ENCODE measurements around the gene RAD51B. TPM values are rescaled to one million over a fixed set of nuclear protein-coding genes. Genes with fewer than 3 reads are reported as not detected.

Gene RAD51B
- total and polyA plus RNA-seq, 9 of the 15 experiments (the other 6 are each of a cell fraction or from before 2014, with no cell fraction given): 8.5 to 17.3 (median 11.3) TPM

- Histone ChIP-seq H3K4me1 (replicated peaks in 1 of 2; ENCODE audit: control insufficient read depth in 2 of 2, insufficient read depth in 2 of 2, low read length in 2 of 2) (no peaks in the 10 kb centered on the region; a peak in 1 of 5 replicates), H3K36me3 (ENCODE audit: control insufficient read depth, insufficient read depth, low read length) (no peaks in the 10 kb centered on the region), H4K20me1 (replicated peaks; ENCODE audit: control insufficient read depth, insufficient read depth, low read length) (no peaks in the 10 kb centered on the region), H3K4me2 (ENCODE audit: insufficient read depth, low read length) (no peak overlapping the region), H3K9ac (ENCODE audit: insufficient read depth in 1 of 2, low read depth in 2 of 2, low read length in 2 of 2) (no peak overlapping the region), H3K27ac (ENCODE audit: extremely low read depth, low read depth, low read length) (no peak overlapping the region), H3K9me3 (replicated peaks; ENCODE audit: control insufficient read depth, insufficient read depth, low read depth, low read length) (no peaks in the 10 kb centered on the region), H3K79me2 (ENCODE audit: control insufficient read depth, insufficient read depth, low read length) (no peaks in the 10 kb centered on the region), H3K4me3 (no peak overlapping the region), H3K9me1 (ENCODE audit: control insufficient read depth, insufficient read depth, low read length) (no peaks in the 10 kb centered on the region), H3K27me3 (ENCODE audit: control insufficient read depth in 2 of 2, insufficient read depth in 2 of 2, low read length in 2 of 2) (no peaks in the 10 kb centered on the region), H2AFZ (ENCODE audit: low read depth, low read length) (no peak overlapping the region)
- ATAC-seq (no peak), DNase-seq (ENCODE audit: extremely low read depth in 1 of 4, low spot score in 3 of 4) (no peak), FAIRE-seq (no peak)
- intact Hi-C loops (cut with micrococcal nuclease) (no loop called here), in situ Hi-C loops (cut with MboI) (no loop called here)
- POLR2A ChIA-PET: no interaction called here
- 0% methylated on average over 1 of the region's 1 CpG for WGBS (ENCODE audit: insufficient coverage, low coverage, missing lambda C conversion rate)
- BruUV-seq (replicated peaks): no TSS peak
- CTCF ChIA-PET (ENCODE audit: low intra/inter-chr PET ratio): no interaction called here
- TF ChIP-seq ZSCAN29 (IDR thresholded peaks at IDR 0.05) (no peak), ZNF274 (IDR thresholded peaks at IDR 0.05; ENCODE audit: borderline replicate concordance, low read depth, low read length) (no peak), FOXO4 (CRISPR knock-in tag; IDR thresholded peaks at IDR 0.05) (no peak), THRAP3 (IDR thresholded peaks at IDR 0.05; ENCODE audit: borderline replicate concordance) (no peak), ARHGAP35 (IDR thresholded peaks at IDR 0.05; ENCODE audit: partially characterized antibody) (no peak), HNRNPLL (IDR thresholded peaks at IDR 0.05; ENCODE audit: low read depth, low read length, poor library complexity, severe bottlenecking) (no peak), GATA2 (CRISPR knock-in tag; IDR thresholded peaks at IDR 0.05) (no peak), SAFB (IDR thresholded peaks at IDR 0.05; ENCODE audit: borderline replicate concordance, low read depth, low read length) (no peak), MCM3 (IDR thresholded peaks at IDR 0.05) (no peak), YY1 (IDR thresholded peaks at IDR 0.05; ENCODE audit: borderline replicate concordance in 1 of 3, control insufficient read depth in 1 of 3, extremely low read depth in 1 of 3, insufficient read depth in 3 of 3, insufficient read length in 1 of 3, insufficient replicate concordance in 2 of 3, low read depth in 1 of 3, low read length in 2 of 3) (no peak), ZFP91 (CRISPR knock-in tag; IDR thresholded peaks at IDR 0.05) (no peak), HCFC1 (IDR thresholded peaks at IDR 0.05; ENCODE audit: low read depth, low read length) (no peak), ZNF311 (CRISPR knock-in tag; IDR thresholded peaks at IDR 0.05) (no peak), KHSRP (IDR thresholded peaks at IDR 0.05) (no peak), HMGXB4 (CRISPR knock-in tag; IDR thresholded peaks at IDR 0.05) (no peak), CBFA2T3 (IDR thresholded peaks at IDR 0.05) (no peak), MTA3 (IDR thresholded peaks at IDR 0.05; ENCODE audit: borderline replicate concordance) (no peak)
Measured at GRCh38 chr14:68644101-68644500, 824.5 kb downstream of the RAD51B start.

Data from K562 (cell line).